ENCODE results near the gene MSL2.
"Not testable (repeated sequence)": the region's sequence is repeated elsewhere in the genome, so short reads cannot be mapped to it uniquely, and the experiment has no call there.

Gene MSL2

GRCh38 chr3:136192831-136193230 is 3.3 kb downstream of the MSL2 start:
- peak in 3 of 4 experiments; percentile 6 to 56 (median 44) for DNase-seq

- not testable (repeated sequence) for DNase-seq
Observed at GRCh38 chr3:136192195-136192594, 3.9 kb downstream of the MSL2 start.

- DNase-seq: no peak
Observed at GRCh38 chr3:136189859-136190617, 6.1 kb downstream of the MSL2 start.

- DNase-seq: no peak
Observed at GRCh38 chr3:136189043-136189442, 7.1 kb downstream of the MSL2 start.

- DNase-seq: no peak
Observed at GRCh38 chr3:136187868-136188267, 8.3 kb downstream of the MSL2 start.

GRCh38 chr3:136186846-136187245 is 9.3 kb downstream of the MSL2 start:
- no peak for DNase-seq

GRCh38 chr3:136186344-136186743 is 9.8 kb downstream of the MSL2 start:
- DNase-seq: peak in 1 of 4 experiments; percentile 6

- DNase-seq: no peak
Observed at GRCh38 chr3:136184703-136185102, 11.4 kb downstream of the MSL2 start.

GRCh38 chr3:136181741-136182140 is 14.4 kb downstream of the MSL2 start:
- no peak for DNase-seq

- DNase-seq: no peak
Observed at GRCh38 chr3:136177876-136178275, 18.3 kb downstream of the MSL2 start.

- no peak for DNase-seq
Observed at GRCh38 chr3:136173939-136174490, 22.1 kb downstream of the MSL2 start.

- no peak for DNase-seq
Observed at GRCh38 chr3:136171097-136171542, 25.0 kb downstream of the MSL2 start.

- DNase-seq: not testable (repeated sequence)
Observed at GRCh38 chr3:136168236-136168635, 27.9 kb downstream of the MSL2 start.

GRCh38 chr3:136166507-136166906 is 29.6 kb downstream of the MSL2 start:
- no peak for DNase-seq

GRCh38 chr3:136163607-136164006 is 32.5 kb downstream of the MSL2 start:
- peak in 2 of 4 experiments; percentile 18 to 21 for DNase-seq

- no peak for DNase-seq
Observed at GRCh38 chr3:136162322-136162721, 33.8 kb downstream of the MSL2 start.

GRCh38 chr3:136161516-136161915 is 34.6 kb downstream of the MSL2 start:
- no peak for DNase-seq

- no peak for DNase-seq
Observed at GRCh38 chr3:136152963-136153362, 43.2 kb downstream of the MSL2 start.

- DNase-seq: no peak
Observed at GRCh38 chr3:136152176-136152843, 43.8 kb downstream of the MSL2 start.

- DNase-seq: no peak
Observed at GRCh38 chr3:136151219-136151618, 44.9 kb downstream of the MSL2 start.

- no peak for DNase-seq
Observed at GRCh38 chr3:136149667-136150066, 46.5 kb downstream of the MSL2 start.

- DNase-seq: no peak
Observed at GRCh38 chr3:136146981-136147729, 49.0 kb downstream of the MSL2 start.

GRCh38 chr3:136144397-136144796 is 51.7 kb downstream of the MSL2 start:
- not testable (repeated sequence) for DNase-seq

Measured in suppressor macrophage (primary cell).